HG02610 (cell line): Measurements from ENCODE around the gene ABCA3.
"Not testable (repeated sequence)": the region's sequence is repeated elsewhere in the genome, so short reads cannot be mapped to it uniquely, and the experiment has no call there.

Experiments used
- ATAC-seq: cut with Tn5 transposase; IDR thresholded peaks from one replicate; pipeline ENCODE4 v1.9.1; 2021; ENCODE audit warnings: mild to moderate bottlenecking, moderate library complexity; ENCODE audit not compliant: unreplicated experiment

Gene ABCA3

DNA sequence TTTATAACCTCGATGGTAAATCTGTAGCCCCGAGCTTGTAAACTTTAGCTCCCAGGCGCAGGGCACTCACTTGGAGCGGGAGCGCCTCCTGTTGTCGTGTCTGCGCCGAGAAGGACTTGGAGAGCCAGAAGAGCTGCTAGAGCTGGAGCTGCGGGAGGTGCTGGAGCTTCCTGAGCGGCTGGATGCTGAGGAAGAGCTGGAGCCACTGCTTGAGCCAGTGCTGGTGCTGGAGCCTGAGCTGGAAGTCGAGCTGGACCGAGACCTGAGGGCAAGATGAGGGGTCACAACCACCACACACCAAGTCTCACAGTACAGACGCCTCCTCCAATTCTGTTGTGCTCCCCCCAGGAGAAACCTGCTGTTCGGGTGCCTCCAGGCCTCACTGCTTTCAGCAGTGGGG lies 77.5 kb downstream of the ABCA3 start:
- not testable (repeated sequence) for ATAC-seq

DNA sequence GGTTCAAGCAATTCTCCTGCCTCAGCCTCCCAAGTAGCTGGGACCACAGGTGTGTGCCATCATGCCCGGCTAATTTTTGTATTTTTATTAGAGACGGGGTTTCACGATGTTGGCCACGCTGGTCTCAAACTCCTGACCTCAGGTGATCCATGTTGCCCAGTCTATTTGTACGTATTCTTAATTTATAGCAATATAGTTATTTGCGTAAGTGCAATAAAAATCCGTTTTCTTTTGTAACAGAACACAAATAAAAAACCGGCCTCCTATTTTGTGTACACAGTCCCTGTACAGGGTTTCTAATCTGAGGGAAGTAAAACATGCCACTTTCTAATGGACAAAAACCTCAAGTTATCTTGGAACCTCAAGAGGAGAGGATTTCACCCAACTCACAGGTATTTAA lies 80.3 kb downstream of the ABCA3 start:
- no peak for ATAC-seq

DNA sequence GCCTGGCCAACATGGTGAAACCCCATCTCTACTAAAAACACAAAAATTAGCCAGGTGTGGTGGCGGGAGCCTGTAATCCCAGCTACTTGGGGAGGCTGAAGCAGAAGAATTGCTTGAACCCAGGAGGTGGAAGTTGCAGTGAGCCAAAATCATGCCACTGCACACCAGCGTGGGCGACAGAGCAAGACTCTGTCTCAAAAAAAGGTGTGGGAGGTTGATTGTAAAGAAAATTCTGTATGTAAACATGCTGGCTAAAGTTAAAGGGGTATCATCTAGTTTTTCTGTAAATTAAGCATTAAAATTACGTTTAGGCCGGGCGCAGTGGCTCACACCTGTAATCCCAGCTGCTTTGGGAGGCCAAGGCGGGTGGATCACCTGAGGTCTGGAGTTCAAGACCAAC lies 82.0 kb downstream of the ABCA3 start:
- not testable (repeated sequence) for ATAC-seq

DNA sequence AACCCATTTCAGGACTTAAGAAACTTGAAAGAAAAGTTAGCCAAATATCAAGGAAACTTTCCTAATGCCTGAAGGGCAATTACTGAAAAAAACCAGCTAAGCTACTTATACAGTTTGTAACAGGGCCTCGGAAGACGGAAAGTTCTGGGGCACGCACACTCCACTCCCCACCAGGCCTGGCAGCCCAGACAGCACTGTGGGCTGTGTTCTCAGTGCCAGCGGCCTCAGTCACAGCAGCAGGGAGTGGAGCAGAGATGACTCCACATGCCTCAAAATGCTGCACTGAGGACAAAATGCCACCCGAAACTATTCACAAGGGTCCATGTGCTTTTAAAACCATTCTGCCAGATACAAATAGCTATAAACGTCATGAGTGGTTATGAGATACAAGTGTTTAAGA lies 82.8 kb downstream of the ABCA3 start:
- ATAC-seq, result no peak

DNA sequence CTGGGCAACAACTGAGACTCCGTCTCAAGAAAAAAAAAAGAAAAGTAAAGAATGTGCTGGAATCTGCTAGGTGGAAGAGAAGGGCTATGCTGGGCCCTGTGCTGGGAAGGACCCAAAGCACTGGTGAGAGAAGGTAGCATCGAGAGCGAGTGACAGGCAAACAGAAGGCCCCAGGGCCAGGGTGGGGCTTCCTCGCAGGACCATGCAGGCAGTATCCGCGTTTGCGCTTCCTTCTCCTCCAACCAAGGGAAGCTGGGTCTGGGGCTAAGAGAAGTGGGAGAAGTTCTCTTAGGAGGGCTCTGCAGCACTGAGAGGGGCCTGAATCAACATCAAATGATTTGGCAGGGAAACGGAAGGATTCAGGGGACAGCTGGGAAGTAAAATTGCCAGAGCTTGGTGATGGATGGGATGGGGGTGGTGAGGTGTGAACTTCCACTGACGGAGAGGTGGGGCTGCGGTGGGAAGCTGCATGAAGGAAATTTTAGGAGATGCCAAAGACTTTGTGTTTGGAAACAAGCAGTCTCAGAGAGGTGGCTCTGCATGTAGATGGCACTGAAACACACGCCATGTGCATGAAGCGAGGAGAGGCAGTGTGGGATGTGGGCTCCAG lies 83.9 kb downstream of the ABCA3 start:
- ATAC-seq, result no peak

DNA sequence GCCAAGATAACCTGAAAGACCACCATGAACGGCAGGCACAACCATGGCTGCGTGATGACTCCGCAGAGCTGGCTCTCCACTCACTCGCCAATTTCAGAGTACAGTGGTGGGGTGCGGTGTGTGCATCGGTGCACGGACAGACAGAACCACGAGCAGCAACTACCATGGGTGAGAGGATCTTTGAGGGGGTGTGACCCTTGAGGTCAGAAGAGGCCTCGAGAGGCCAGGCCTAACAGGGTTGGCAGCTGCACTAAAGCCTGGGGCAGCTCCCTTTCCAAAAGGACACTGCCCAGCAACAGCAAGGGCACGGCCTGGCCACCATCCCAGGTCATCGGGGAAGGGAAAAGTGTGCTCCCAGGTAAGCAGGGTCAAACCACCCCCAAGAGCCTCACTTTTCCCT lies 87.2 kb downstream of the ABCA3 start:
- no peak for ATAC-seq

DNA sequence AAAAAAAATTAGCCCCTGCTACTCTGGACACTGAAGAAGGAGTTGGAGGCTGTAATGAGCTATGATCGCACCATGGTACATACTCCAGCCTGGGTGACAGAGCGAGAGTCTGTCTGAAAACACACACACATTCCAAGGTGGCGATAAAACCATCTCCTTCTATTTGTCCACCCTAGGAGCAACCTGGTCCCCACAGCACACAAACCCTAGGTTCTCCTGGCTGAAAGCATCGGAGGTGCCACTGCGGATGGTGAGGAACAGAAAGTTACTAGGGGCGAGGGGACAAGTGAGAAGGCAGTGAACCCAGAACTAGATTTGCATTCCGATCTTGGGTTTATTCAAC lies 87.8 kb downstream of the ABCA3 start:
- ATAC-seq, result no peak

DNA sequence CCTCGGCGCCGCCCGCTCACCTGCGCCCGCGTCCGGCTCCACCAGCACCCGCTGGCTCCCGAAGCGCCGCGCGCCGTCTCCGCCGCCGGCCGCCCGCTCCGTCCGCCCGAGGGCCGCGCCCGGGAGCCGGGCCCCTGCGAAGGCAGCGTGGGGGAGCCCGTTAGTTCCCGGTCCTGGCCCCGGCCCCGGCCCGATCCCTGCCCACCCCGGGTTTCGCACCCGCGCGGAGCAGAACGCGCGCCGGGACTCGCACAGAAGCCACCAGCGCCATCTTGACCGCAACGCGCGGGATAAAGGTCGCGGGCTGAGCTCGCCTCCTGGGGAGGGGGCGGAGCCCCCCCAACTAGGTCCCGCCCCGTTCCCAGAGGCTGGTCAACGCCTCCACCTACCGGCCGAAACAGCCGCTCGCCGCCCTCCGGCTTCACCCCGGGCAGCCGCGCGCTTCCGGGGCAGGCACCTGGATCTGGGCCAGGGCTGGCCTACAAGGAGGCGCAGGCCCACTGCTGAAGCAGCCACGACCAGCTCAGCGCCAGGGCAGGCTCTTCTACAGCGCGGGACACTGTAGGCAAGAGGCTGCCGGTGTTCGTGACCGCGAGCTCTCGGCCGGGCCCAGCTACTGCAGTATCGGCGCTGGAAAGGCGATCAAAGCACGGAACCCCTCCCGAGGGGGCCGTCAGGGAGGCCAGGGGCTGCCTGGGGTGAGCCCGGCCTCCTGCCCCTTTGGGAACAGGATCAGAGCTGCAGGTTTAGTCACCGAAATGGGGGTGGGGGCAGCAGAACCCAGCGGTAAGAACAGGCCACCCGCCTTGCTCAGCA lies 89.0 kb downstream of the ABCA3 start, which contains the start of gene ECI1:
Gene ECI1, minus strand, starts transcription at position 292 of the 816 bp plus-strand sequence. Its CDS starts 21 bp downstream, at position 271.
- ATAC-seq, result peak; percentile 79

DNA sequence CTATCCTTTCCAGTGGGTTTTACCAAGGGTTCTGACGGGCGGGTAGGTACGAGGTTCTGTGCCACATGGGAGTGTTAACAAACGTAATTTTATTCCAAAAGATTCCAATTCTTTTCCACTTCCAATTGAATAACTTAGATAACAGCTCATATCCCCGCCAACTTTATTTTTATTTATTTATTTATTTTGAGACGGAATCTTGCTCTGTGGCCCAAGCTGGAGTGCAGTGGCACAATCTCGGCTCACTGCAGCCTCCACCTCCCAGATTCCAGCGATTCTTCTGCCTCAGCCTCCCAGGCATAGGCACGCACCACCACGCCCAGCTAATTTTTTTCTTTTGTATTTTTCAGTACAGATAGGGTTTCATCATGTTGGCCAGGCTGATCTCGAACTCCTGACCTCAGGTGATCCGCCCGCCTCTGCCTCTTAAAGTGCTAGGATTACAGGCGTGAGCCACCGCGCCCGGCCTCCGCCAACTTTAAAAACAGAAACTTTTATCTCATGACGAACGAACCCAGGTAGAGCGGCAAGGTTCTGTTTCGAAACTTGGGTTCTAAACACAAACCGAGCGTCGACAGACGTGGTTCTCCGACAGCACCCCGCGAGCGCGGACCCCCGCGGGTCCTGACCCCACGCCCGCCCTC lies 89.8 kb downstream of the ABCA3 start:
- ATAC-seq, result peak; percentile 6

DNA sequence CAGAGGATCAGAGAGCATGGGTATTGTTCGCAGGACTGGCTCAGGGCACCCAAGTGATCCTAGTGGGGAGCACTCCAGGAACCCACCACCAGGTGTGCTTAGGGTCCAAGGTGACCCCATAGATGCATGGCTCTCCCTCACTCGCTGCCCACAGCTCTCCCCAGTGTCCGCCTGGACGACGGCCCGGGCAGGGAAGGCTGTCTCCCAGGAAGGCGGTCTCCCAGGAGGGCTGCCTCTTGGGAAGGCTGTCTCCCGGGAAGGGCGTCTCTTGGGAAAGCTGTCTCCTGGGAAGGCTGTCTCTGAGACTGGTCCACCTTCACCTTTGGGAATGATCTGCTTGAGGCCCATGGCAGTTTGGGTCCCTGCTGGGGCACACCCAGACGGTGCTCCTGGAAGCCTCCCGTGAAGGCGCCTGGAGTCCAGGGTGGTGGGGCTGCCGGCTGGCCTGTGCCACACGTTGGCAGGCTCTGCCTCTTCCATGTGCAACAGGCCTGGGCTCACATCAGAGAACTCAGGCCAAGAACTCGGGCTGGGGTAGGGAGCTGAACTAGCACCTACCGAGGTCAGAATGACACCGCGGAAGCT lies 94.1 kb downstream of the ABCA3 start:
- no peak for ATAC-seq

DNA sequence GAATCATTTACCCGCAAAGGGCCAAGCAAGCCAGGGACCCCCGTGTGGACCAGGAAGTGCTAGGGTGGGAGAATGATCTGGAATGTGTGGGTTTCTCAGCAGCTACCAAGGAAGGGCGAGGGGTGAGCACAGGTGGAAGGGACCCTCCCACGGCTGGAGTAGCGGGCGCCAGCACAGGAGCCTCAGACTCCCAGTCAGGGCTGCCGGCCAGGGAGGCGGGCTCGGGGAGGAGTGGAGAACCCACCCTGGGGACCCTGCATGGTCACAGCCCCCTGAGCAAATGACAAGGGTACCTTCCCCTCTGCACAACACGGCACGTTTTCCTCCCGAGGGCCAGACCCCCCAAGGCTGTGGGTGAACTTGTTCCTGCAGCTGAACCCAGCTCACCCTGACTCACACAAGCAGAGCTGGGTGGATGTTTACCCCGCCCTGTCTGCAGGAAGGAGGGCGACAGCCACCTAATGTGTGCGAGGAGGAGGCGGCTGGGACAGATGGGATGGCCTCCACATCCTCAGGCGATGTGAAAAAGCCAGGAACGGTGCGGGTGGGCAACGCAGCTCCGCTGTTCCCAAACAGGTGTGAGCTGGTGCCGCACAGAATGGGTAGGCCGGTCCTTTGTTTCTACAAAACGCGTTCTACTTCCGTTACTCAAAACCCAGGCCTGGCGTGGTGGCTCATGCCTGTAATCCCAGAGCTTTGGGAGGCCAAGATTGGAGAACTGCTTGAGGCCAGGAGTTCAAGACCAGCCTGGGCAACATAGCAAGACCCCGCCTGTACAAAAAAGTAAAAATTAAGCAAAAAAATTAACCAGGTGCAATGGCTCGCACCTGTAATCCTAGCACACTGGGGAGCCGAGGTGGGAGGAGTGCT lies 95.4 kb downstream of the ABCA3 start:
- ATAC-seq, result no peak

DNA sequence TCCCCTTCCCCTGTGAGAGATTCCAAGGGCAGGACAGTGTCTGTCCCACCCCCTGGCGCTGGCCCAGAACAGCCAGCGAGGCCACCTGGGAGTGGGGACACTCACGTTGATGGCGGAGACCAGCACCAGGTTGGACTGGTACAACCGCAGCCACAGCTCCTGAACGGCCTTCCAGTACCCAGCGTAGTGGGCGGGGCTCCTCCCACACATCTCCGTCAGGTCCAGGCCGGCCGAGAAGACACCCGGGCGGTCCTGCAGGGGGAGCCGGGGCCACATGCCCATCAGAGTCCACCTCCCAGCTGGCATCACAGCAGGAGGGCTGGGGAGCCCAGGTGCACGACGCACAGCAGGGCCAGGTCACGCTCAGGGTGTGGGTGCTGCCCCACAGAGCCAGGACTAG lies 96.2 kb downstream of the ABCA3 start:
- ATAC-seq, result no peak

DNA sequence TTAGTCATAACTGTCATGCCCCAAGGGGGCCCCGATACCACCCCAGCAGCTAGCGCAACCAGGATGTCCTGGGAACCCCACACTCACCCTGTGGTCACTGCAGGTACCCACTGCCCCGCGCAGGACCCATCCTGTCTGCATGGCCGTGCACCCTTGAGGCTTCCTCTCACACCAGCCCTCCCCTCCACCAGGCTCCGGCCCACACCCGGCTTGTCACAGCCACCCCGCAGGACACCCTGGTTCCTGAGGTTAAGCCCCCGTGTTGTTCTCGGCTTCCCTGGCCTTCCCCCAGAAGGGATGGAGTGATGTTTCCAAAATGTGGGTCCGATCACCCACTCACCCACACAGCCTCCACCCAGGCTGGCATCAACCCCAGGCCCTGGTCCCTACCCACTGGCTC lies 96.7 kb downstream of the ABCA3 start:
- ATAC-seq, result no peak

DNA sequence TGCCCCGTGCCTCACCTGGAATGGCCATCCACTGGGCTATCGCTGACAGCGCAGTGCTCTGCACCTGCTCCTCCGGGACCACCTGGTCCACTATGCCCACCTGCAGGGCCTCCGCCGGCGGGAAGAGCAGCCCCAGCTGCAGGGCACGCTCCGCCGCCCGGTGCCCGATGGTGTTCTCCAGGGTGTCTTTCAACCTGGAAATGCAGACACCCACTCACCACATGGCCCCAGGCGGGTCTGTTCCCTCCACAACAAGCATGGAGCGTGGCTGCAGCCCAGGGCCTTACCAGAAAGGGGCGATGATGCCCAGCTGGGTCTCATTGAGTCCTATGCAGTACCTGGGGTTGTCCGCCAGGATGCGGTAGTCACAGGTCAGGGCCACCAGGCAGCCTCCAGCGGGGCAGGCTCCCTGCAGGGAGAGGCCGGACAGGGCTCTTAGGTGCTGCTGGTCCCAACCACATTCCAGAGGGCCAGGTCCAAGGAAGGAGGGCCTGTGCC lies 97.4 kb downstream of the ABCA3 start:
- ATAC-seq, result no peak

DNA sequence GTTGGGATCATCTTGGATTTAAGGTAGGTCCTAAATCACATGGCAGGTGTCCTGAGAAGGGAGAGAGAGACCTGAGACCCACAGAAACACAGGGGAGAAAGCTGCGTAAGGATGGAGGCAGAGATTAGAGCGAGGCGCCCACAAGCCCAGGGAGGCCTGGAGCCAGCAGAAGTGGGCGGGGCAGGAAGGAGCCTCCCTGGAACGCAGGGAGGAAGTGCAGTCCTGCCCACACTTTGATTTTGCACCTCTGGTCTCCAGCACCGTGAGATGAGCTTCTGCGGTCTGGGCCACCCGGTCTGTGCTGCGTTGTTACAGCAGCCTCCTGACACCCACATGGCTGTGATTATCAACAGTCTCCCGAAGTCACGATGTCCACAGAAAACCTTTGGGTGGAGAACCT lies 97.9 kb downstream of the ABCA3 start:
- ATAC-seq, result no peak

DNA sequence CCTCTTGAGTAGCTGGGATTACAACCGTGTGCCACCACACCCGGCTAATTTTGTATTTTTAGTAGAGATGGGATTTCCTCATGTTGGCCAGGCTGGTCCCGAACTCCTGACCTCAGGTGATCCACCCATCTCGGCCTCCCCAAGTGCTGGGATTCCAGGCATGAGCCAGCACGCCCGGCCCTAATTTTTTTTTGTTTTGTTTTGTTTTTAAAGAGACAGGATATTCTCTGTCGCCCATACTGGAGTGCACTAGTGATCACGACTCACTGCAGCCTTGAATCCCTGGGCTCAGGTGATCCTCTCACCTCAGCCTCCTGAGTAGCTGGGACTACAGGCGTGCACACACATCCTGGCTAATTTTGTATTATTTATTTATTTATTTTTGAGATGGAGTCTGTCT lies 100.2 kb downstream of the ABCA3 start:
- not testable (repeated sequence) for ATAC-seq

DNA sequence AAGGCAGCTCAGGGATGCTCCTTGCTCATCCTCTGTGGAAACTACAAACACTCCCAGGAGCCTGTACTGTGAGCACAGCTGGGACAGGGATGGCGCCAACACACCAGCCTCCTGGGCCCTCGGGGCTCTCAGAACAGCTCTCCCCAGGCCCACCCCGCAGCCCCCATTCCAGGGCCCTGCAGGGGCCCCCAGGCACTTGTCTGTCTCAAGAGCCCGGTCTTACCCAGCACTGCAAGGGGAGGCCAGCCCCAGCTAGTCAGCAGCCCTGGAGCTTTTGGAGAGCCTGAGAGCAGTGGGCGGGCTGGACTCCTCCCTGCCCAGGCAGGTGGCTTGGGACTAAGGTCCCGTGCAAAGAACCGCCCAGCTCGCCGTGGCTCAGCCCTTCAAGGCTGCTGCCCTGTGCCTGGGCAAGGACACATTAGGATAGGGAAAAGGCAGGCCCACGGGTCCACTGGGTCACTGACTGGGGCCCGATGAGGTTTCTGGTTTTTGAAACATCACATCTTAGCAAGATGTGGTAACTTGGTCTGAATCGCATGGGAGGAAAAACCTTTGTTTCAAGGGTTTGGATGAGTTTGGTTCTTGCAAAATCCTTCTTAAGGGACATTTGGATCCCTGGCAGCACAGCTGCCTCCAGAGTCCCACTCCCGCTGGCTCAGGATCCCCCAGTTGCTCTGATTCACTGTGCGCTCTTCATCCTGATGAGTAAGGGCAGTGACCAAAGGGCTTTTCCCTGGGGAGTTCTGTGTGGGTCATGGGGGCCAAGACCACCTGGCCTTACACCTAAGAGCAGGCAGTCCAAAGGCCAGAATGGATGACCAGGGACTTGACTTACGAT lies 101.5 kb downstream of the ABCA3 start:
- ATAC-seq, result no peak

DNA sequence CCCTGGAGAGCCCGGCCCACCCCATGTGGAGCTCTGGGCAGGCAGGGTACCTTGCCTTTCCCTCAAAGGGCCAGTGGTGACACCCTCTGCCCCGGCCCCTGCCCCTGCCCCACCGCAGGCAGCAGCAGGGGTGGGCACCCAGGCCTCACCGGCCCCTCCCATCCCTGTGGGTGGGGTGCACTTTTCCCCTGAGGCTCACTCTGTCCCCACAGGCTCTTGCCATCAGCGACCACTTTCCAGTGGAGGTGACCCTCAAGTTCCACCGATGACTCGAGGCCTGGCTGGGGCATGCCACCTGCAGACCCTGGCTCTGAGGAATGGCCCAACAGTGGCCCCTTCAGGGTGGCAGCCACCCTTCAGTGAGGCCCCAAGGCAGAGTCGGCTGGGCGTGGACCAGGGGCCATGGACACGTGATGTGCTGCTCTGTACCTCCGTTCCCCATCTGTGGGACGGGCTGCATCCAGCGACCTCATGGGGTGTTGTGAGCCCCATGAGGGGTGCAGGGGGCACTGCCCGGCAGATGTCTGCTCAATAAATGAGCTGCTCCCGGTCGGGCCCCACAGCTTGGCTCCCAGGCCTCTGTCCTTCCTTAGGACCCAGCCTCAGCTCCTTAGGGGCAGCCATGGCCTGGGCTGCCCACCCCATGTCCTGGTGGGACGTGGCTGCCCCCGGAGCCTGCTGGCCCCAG lies 102.2 kb downstream of the ABCA3 start:
- no peak for ATAC-seq

DNA sequence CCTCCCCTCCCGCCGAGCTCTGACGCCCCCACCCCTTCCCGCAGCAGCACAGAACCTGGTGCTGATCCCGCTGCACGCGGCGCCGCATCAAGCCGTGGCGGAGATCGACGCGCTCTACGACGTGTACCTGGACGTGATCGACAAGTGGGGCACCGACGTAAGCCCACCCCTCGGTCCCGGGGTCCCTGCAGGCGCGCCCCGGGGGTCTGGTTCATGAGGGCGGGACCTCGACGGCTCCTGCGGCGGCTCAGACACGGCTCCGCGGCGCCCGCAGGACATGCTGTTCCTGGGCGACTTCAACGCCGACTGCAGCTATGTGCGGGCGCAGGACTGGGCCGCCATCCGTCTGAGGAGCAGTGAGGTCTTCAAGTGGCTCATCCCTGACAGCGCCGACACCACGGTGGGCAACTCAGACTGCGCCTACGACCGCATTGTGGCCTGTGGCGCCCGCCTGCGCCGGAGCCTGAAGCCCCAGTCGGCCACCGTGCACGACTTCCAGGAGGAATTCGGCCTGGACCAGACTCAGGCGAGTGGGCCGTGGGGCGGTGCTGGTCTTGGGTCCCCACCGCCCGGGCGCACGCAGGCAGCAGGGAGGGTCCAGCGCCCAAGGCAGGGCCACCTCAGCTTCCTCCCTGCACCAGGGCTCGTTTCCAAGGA lies 102.9 kb downstream of the ABCA3 start:
- no peak for ATAC-seq
